ENCODE results near the gene UCK2. TPM values are rescaled to one million over a fixed set of nuclear protein-coding genes. Genes with fewer than 3 reads are reported as not detected.

The UCK2 gene
- total RNA-seq, 2 experiments from 2014 or later = 69.4 to 81.5 TPM

GRCh38 chr1:165927169-165927568 is 99.8 kb downstream of the UCK2 start:
- Mint-ChIP-seq H3K9me3 (ENCODE audit: low read depth) (no peaks in the 10 kb centered on the region), H3K27me3 (peaks cover 11% of the 10 kb centered on the region), H3K4me3 (no peak overlapping the region), H3K27ac (no peak overlapping the region), H3K36me3 (ENCODE audit: low read depth) (no peaks in the 10 kb centered on the region), H3K4me1 (no peaks in the 10 kb centered on the region)
- no peak for ATAC-seq
- ChIA-PET POLR2A (no interaction called here), CTCF (interaction anchor here (0.8 to 1.3 kb wide), 4 partner anchors 15 to 556 kb away, joined by 3 to 5 read pairs (median 3); no protein-coding TSS in a partner anchor)
- intact Hi-C loops (cut with DNase I, micrococcal nuclease) = loop anchor here (2.0 to 10.0 kb wide), 4 partner anchors 238 to 1132 kb away; partner anchors contain the start of gene FAM78B (in 1 of the 2)
- DNase-seq = no peak

GRCh38 chr1:165928075-165928731 is 100.8 kb downstream of the UCK2 start:
- Mint-ChIP-seq H3K27me3 (peaks cover 8% of the 10 kb centered on the region), H3K27ac (no peak overlapping the region), H3K4me3 (no peak overlapping the region), H3K4me1 (no peaks in the 10 kb centered on the region), H3K36me3 (ENCODE audit: low read depth) (no peaks in the 10 kb centered on the region), H3K9me3 (ENCODE audit: low read depth) (no peaks in the 10 kb centered on the region)
- peak; percentile 84 for ATAC-seq
- intact Hi-C loops (cut with DNase I, micrococcal nuclease) = loop anchor here (1.0 to 10.0 kb wide), 5 partner anchors 237 to 551 kb away; partner anchors contain the start of gene FAM78B (in 2 of the 2)
- ChIA-PET POLR2A (no interaction called here), CTCF (interaction anchor here (0.6 to 1.5 kb wide), 4 partner anchors 64 to 231 kb away, joined by 3 to 8 read pairs (median 4); no protein-coding TSS in a partner anchor)
- DNase-seq = peak; percentile 73

- CTCF ChIA-PET = no interaction called here
- H3K4me1 Mint-ChIP-seq = no peaks in the 10 kb centered on the region
- intact Hi-C loops (cut with DNase I, micrococcal nuclease) = no loop called here
- no peak for ATAC-seq
- H3K27ac Mint-ChIP-seq = no peak overlapping the region
- no peak overlapping the region for H3K4me3 Mint-ChIP-seq
- no peaks in the 10 kb centered on the region for H3K36me3 Mint-ChIP-seq (ENCODE audit: low read depth)
- no peaks in the 10 kb centered on the region for H3K9me3 Mint-ChIP-seq (ENCODE audit: low read depth)
- DNase-seq = no peak
- POLR2A ChIA-PET = no interaction called here
- peaks cover 2% of the 10 kb centered on the region for H3K27me3 Mint-ChIP-seq
These were observed 103.5 kb downstream of the UCK2 start for GRCh38 chr1:165930961-165931360.

- ChIA-PET CTCF (interaction anchor here (2.3 kb wide), 1 partner anchor 9 kb away, joined by 13 read pairs; no protein-coding TSS in a partner anchor), POLR2A (no interaction called here)
- intact Hi-C loops (cut with DNase I, micrococcal nuclease) = no loop called here
- Mint-ChIP-seq H3K27me3 (no peaks in the 10 kb centered on the region), H3K4me3 (no peak overlapping the region), H3K36me3 (ENCODE audit: low read depth) (no peaks in the 10 kb centered on the region), H3K27ac (no peak overlapping the region), H3K9me3 (ENCODE audit: low read depth) (no peaks in the 10 kb centered on the region), H3K4me1 (no peaks in the 10 kb centered on the region)
- DNase-seq = no peak
- no peak for ATAC-seq
These were observed 106.2 kb downstream of the UCK2 start for GRCh38 chr1:165933446-165934170.

- Mint-ChIP-seq H3K9me3 (ENCODE audit: low read depth) (no peaks in the 10 kb centered on the region), H3K4me1 (no peaks in the 10 kb centered on the region)
These were observed 109.1 kb downstream of the UCK2 start for GRCh38 chr1:165936542-165936941.

GRCh38 chr1:165937829-165938228 is 110.4 kb downstream of the UCK2 start:
- H3K4me3 Mint-ChIP-seq = no peak overlapping the region
- intact Hi-C loops (cut with DNase I, micrococcal nuclease) = no loop called here
- no peak for ATAC-seq
- H3K36me3 Mint-ChIP-seq (ENCODE audit: low read depth) = no peaks in the 10 kb centered on the region
- ChIA-PET POLR2A (no interaction called here), CTCF (interaction anchor here (0.7 to 1.2 kb wide), 2 partner anchors 13 to 189 kb away, joined by 3 to 5 read pairs; no protein-coding TSS in a partner anchor)
- DNase-seq = no peak
- H3K27ac Mint-ChIP-seq = no peak overlapping the region
- H3K4me1 Mint-ChIP-seq = no peaks in the 10 kb centered on the region
- H3K9me3 Mint-ChIP-seq (ENCODE audit: low read depth) = no peaks in the 10 kb centered on the region
- peaks cover 3% of the 10 kb centered on the region for H3K27me3 Mint-ChIP-seq

More at GRCh38 chr1:165936542-165936941, 109.1 kb downstream of the UCK2 start:
- ChIA-PET CTCF (no interaction called here), POLR2A (interaction anchor here (0.5 kb wide), 1 partner anchor 142 kb away, joined by 3 read pairs; no protein-coding TSS in a partner anchor)
- H3K27me3 Mint-ChIP-seq = no peaks in the 10 kb centered on the region
- ATAC-seq = no peak
- H3K36me3 Mint-ChIP-seq (ENCODE audit: low read depth) = no peaks in the 10 kb centered on the region
- H3K27ac Mint-ChIP-seq = no peak overlapping the region
- intact Hi-C loops (cut with DNase I, micrococcal nuclease) = no loop called here
- no peak overlapping the region for H3K4me3 Mint-ChIP-seq
- DNase-seq = no peak

GRCh38 chr1:165938844-165939243 is 111.4 kb downstream of the UCK2 start:
- no peak for ATAC-seq
- intact Hi-C loops (cut with DNase I, micrococcal nuclease) = no loop called here
- Mint-ChIP-seq H3K4me3 (no peak overlapping the region), H3K4me1 (no peaks in the 10 kb centered on the region), H3K36me3 (ENCODE audit: low read depth) (no peaks in the 10 kb centered on the region), H3K27me3 (peaks cover 5% of the 10 kb centered on the region), H3K27ac (no peak overlapping the region), H3K9me3 (ENCODE audit: low read depth) (no peaks in the 10 kb centered on the region)
- CTCF ChIA-PET = interaction anchor here (0.6 kb wide), 1 partner anchor 200 kb away, joined by 3 read pairs; no protein-coding TSS in a partner anchor
- POLR2A ChIA-PET = interaction anchor here (0.6 kb wide), 1 partner anchor 640 kb away, joined by 5 read pairs; no protein-coding TSS in a partner anchor
- no peak for DNase-seq

- no peak for DNase-seq
- no peak overlapping the region for H3K27ac Mint-ChIP-seq
- H3K36me3 Mint-ChIP-seq (ENCODE audit: low read depth) = no peaks in the 10 kb centered on the region
- no peak for ATAC-seq
- ChIA-PET POLR2A (no interaction called here), CTCF (no interaction called here)
- no peaks in the 10 kb centered on the region for H3K4me1 Mint-ChIP-seq
- H3K27me3 Mint-ChIP-seq = peaks cover 5% of the 10 kb centered on the region
- intact Hi-C loops (cut with DNase I, micrococcal nuclease) = no loop called here
- H3K9me3 Mint-ChIP-seq (ENCODE audit: low read depth) = no peaks in the 10 kb centered on the region
- no peak overlapping the region for H3K4me3 Mint-ChIP-seq
These were observed 114.1 kb downstream of the UCK2 start for GRCh38 chr1:165941531-165941930.

GRCh38 chr1:165942062-165942461 is 114.6 kb downstream of the UCK2 start:
- H3K36me3 Mint-ChIP-seq (ENCODE audit: low read depth) = no peaks in the 10 kb centered on the region
- POLR2A ChIA-PET = no interaction called here
- H3K4me3 Mint-ChIP-seq = no peak overlapping the region
- H3K4me1 Mint-ChIP-seq = no peaks in the 10 kb centered on the region
- H3K27me3 Mint-ChIP-seq = peaks cover 5% of the 10 kb centered on the region
- H3K27ac Mint-ChIP-seq = no peak overlapping the region
- intact Hi-C loops (cut with DNase I, micrococcal nuclease) = no loop called here
- CTCF ChIA-PET = no interaction called here
- no peak for DNase-seq
- no peaks in the 10 kb centered on the region for H3K9me3 Mint-ChIP-seq (ENCODE audit: low read depth)
- ATAC-seq = no peak

GRCh38 chr1:165942927-165943597 is 115.6 kb downstream of the UCK2 start:
- intact Hi-C loops (cut with DNase I, micrococcal nuclease) = no loop called here
- Mint-ChIP-seq H3K4me3 (no peak overlapping the region), H3K27me3 (peaks cover 12% of the 10 kb centered on the region), H3K9me3 (ENCODE audit: low read depth) (no peaks in the 10 kb centered on the region), H3K36me3 (ENCODE audit: low read depth) (no peaks in the 10 kb centered on the region), H3K27ac (no peak overlapping the region), H3K4me1 (no peaks in the 10 kb centered on the region)
- DNase-seq (no peak), ATAC-seq (no peak)
- POLR2A ChIA-PET = no interaction called here
- CTCF ChIA-PET = no interaction called here

- H3K4me3 Mint-ChIP-seq = no peak overlapping the region
These were observed 118.5 kb downstream of the UCK2 start for GRCh38 chr1:165945911-165946310.

More at GRCh38 chr1:165945911-165946310, 118.5 kb downstream of the UCK2 start:
- DNase-seq (no peak), ATAC-seq (no peak)
- Mint-ChIP-seq H3K9me3 (ENCODE audit: low read depth) (no peaks in the 10 kb centered on the region), H3K27ac (no peak overlapping the region), H3K27me3 (peaks cover 15% of the 10 kb centered on the region), H3K4me1 (no peaks in the 10 kb centered on the region), H3K36me3 (ENCODE audit: low read depth) (no peaks in the 10 kb centered on the region)
- CTCF ChIA-PET = no interaction called here
- POLR2A ChIA-PET = no interaction called here
- intact Hi-C loops (cut with DNase I, micrococcal nuclease) = no loop called here

Data from activated CD4-positive, alpha-beta T cell treated with anti-CD3 and anti-CD28 coated beads for 36 hours (primary cell).